Activated CD4-positive, alpha-beta T cell treated with anti-CD3 and anti-CD28 coated beads for 24 hours (primary cell): ENCODE measurements around the gene DYNLRB1.
A peak's percentile ranks its signal among the peaks of the same experiment; 100 is the strongest.
"Not testable (repeated sequence)": the region's sequence is repeated elsewhere in the genome, so short reads cannot be mapped to it uniquely, and the experiment has no call there.

Experiments
- DNase-seq, 2 donors: peaks; one replicate each; pipeline ENCODE4 v3.0.0-alpha.2; 2020; ENCODE audit warnings: low read depth in 2 of 2

DYNLRB1 gene

GRCh38 chr20:34511891-34512265 is 4.3 kb upstream of the DYNLRB1 start:
- DNase-seq, result no peak

GRCh38 chr20:34512266-34512954 is 3.8 kb upstream of the DYNLRB1 start:
- DNase-seq, result no peak

GRCh38 chr20:34512955-34513419 is 3.2 kb upstream of the DYNLRB1 start:
- DNase-seq, result no peak

GRCh38 chr20:34514034-34514433 is 2.2 kb upstream of the DYNLRB1 start:
- not testable (repeated sequence) for DNase-seq

- no peak for DNase-seq
These were observed 1.2 kb upstream of the DYNLRB1 start for GRCh38 chr20:34514897-34515483.

GRCh38 chr20:34515484-34516246 is 557 bp upstream of the DYNLRB1 start:
- DNase-seq, result peak; percentile 50 to 56

GRCh38 chr20:34517114-34517505 is 888 bp downstream of the DYNLRB1 start:
- DNase-seq, result no peak

- not testable (repeated sequence) for DNase-seq
These were observed 2.6 kb downstream of the DYNLRB1 start for GRCh38 chr20:34518863-34519262.

GRCh38 chr20:34519841-34520240 is 3.6 kb downstream of the DYNLRB1 start:
- not testable (repeated sequence) for DNase-seq

GRCh38 chr20:34522969-34523871 is 7.0 kb downstream of the DYNLRB1 start:
- DNase-seq, result peak; percentile 27 to 28

GRCh38 chr20:34524426-34524825 is 8.2 kb downstream of the DYNLRB1 start:
- DNase-seq, result no peak

- DNase-seq, result no peak
These were observed 9.1 kb downstream of the DYNLRB1 start for GRCh38 chr20:34525342-34525708.

GRCh38 chr20:34525709-34526416 is 9.6 kb downstream of the DYNLRB1 start:
- no peak for DNase-seq

GRCh38 chr20:34526466-34526865 is 10.2 kb downstream of the DYNLRB1 start:
- DNase-seq, result no peak

- DNase-seq, result no peak
These were observed 10.8 kb downstream of the DYNLRB1 start for GRCh38 chr20:34527016-34527415.

- DNase-seq, result no peak
These were observed 12.7 kb downstream of the DYNLRB1 start for GRCh38 chr20:34528921-34529297.

GRCh38 chr20:34529742-34530141 is 13.5 kb downstream of the DYNLRB1 start:
- DNase-seq, result no peak

GRCh38 chr20:34530342-34530741 is 14.1 kb downstream of the DYNLRB1 start:
- DNase-seq, result no peak

- no peak for DNase-seq
These were observed 15.5 kb downstream of the DYNLRB1 start for GRCh38 chr20:34531608-34532265.

- DNase-seq, result no peak
These were observed 16.1 kb downstream of the DYNLRB1 start for GRCh38 chr20:34532320-34532719.

GRCh38 chr20:34532756-34533155 is 16.5 kb downstream of the DYNLRB1 start:
- no peak for DNase-seq
